GM19438 (cell line): ENCODE results near the gene ETHE1.

Experiments
- ATAC-seq: cut with Tn5 transposase; IDR thresholded peaks from one replicate; pipeline ENCODE4 v1.9.1; 2021; ENCODE audit warnings: low read depth; ENCODE audit not compliant: unreplicated experiment

Gene ETHE1

GRCh38 chr19:43498233-43498842 lies 28.7 kb downstream of the ETHE1 start:
- ATAC-seq: no peak

DNA sequence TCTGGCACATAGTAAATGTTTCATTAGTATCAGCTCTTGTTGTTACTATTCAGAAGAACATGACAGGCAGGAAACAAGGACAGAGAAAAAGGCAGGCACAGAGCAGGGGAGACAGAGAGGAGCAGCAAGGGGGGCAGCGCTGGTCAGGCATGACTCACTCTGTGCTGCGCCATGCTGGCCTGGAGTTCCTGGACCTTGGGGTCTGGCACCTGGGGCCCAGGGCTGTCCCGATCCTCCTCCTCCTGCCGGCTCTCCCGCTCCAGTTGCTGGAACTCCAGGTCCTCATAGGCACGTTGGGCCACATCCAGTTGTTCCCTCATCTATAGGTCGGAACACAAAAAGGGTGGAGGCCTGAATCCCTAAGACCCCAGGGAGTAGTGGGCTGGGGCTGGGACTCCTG lies 30.0 kb downstream of the ETHE1 start:
- ATAC-seq: no peak

DNA sequence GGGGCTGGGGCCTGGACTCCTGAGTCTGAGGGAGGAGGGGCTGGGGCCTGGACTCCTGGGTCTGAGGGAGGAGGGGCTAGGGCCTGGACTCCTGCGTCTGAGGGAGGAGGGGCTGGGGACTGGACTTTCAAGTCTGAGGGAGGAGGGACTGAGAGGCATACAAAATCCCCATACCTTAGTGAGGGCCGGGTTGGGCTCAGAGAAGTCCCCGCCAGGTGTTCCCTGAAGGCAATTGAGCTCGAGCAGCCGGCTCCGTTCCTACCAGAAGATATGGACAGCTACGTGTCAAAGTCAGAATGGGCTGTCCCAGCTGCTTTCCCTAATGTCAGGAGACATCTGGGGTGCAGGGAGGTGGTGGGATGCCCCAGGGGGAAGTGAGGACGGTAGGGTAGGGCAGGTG lies 31.9 kb downstream of the ETHE1 start:
- ATAC-seq: no peak

- ATAC-seq: no peak
Observed at GRCh38 chr19:43490759-43491158, 36.2 kb downstream of the ETHE1 start.

- no peak for ATAC-seq
Observed at GRCh38 chr19:43489979-43490599, 36.9 kb downstream of the ETHE1 start.

DNA sequence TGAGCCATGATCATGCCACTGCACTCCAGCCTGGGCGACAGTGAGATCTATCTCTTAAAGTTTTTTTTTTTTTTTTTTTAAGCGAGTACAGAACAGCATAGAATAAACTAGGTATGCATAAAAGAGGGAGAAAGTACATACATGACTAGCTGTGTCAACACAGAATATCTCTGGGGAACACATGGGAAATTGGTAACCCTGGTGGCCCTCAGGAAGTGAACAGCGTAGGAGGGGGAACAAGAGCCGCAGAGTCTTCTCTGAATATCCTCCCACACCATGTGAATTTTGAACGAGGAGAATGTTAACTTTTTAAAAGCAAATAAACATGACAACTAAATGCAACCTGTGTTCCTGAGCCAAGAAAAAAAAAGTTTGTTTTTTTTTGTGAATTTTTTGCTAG lies 37.7 kb downstream of the ETHE1 start:
- ATAC-seq: no peak

DNA sequence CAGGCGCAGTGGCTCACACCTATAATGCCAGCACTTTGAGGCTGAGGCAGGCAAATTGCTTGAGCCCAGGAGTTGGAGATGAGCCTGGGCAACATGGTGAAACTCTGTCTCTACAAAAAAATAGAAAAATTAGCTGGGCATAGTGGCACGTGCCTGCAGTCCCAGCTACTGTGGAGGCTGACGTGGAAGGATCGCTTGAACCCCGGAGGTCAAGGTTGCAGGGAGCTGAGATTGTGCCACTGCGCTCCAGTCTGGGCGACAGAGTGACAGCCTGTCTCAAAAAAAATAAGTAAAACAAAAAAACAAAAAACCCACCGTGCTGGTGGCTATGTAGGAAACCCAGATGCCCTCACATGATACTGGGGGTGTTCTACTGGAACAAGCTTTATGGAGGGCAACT lies 38.8 kb downstream of the ETHE1 start:
- no peak for ATAC-seq

DNA sequence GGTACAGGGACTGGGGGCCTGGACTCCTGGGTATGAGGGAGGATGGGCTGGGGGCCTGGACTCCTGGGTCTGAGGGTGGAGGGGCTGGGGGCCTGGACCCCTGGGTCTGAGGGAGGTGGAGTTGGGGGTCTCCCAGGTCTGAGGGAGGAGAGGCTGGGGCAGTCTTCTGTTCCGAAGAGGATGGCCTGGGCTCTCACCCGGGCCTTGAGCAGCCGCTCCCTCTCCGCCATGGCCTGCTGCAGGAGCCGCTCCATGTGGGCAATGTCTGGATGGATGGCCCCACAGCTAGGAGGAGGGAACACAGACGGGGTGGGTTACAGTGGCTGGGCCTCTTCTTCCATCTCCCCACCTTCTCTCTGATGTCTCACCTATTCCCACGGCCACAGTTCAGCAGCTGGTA lies 40.6 kb downstream of the ETHE1 start:
- ATAC-seq: no peak

DNA sequence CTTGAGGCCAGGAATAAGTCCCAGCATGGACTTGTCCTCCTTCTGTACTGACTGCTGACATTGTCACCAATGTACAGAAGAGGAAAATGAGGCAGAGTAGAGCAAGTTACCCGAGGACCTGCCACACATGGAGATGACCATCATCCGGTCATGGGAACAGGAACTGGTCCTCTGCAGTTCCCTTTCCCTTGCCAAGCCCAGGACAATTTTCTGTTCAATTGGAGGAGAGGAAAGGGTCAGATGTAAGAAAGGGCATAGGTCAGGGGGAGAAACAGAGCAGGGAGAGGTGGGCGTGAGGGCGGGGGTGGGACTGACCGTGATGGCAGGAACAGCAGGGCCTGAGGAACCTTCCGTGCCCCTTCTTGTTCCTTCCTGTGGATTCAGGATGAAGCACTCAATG lies 41.0 kb downstream of the ETHE1 start:
- no peak for ATAC-seq

GRCh38 chr19:43483281-43483680 lies 43.7 kb downstream of the ETHE1 start:
- no peak for ATAC-seq

DNA sequence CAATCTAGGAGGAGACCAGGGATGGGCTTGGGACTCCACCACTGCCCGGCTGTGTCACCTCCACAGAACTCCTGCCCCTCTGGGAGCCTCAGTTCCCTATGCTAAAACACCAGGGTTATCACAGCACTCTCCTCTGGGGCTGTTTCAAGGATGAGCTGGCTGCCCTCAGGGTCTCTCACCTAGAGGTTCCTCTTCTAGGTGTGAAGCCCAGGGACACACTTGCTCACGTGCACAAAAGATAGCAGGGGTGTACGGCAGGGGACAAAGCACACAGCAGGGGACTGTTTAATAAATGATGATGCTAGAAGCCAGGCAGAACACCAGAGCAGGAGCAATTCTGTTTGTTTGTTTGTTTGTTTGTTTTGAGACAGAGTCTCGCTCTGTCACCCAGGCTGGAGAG lies 44.8 kb downstream of the ETHE1 start:
- no peak for ATAC-seq

DNA sequence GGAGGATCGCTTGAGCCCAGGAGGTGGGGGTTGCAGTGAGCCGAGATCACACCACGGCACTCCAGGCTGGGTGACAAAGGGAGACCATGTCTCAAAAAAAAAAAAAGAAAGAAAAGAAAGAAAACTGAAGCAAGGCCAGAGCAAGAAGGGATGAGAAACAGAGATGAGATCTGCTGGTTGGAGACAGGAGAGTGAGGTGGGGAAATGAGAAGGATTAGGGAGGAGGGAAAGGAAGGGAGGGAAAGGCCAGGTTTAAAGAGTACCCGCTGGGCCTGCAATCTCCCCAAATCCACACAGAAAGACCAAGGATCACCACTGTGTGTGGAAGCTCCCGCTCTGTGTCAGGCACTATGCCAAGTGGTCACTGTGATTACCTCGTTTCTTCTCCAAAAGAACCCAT lies 45.3 kb downstream of the ETHE1 start:
- ATAC-seq: no peak

DNA sequence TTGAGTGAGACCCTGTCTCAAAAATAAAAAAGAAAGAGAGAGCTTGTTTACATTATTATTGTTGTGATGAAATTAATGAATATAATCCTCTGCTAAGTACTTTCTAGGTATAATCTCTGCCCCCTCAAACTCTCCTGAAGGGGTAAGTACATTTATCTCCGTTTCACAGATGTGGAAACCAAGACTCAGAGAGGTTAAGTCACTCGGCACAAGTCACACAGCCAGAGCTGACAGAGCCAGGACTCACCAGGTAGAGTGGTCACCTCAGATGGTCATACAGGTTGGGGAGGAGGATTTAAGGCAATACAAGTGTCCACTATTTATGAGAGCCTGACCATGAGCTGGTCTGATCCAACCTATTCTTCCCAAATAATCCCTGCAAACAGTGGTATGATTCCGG lies 46.4 kb downstream of the ETHE1 start:
- ATAC-seq: no peak

DNA sequence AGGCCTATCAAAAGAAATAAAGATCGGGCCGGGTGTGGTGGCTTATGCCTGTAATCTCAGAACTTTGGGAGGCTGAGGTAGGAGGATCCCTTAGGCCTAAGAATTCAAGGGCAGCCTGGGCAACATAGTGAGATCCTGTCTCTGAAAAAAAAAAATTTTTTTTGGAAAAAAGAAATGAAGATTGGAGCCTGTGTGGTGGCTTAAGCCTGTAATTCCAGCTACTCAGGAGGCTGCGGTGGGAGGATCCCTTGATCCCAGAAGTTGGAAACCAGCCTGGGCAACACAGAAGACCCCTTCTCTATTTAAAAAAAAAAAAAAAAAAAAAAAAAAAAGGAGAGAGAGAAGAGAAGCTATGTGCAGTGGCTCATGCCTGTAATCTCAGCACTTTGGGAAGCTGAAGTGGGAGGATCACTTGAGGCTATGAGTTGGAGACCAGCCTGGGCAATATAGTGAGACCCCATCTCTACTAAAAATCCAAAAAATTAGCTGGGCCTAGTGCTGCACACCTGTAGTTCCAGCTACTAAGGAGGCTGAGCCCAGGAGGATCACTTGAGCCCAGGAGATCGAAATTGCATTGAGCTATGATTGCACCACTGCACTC lies 46.9 kb downstream of the ETHE1 start:
- no peak for ATAC-seq

DNA sequence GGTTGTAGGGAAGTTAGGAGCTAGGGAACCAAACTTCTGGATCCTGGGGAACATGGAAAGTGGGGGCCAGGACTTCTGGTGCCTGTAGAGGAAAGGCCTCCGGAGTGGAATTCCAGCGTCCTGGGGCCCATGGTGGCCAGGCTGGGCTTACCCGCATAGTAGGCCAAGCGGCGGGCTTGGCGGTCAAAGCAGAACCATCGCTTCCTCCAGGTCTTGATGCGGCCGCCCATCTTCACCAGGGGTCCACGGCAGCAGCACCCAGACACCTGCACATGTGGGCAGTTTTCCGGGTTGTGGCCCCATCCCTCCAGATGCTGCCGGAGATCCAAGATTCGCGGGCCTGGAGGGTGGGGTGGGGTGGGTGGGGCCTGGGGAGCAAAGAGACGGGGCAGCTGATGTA lies 47.8 kb downstream of the ETHE1 start:
- ATAC-seq: no peak

- no peak for ATAC-seq
Observed at GRCh38 chr19:43478323-43478722, 48.7 kb downstream of the ETHE1 start.

DNA sequence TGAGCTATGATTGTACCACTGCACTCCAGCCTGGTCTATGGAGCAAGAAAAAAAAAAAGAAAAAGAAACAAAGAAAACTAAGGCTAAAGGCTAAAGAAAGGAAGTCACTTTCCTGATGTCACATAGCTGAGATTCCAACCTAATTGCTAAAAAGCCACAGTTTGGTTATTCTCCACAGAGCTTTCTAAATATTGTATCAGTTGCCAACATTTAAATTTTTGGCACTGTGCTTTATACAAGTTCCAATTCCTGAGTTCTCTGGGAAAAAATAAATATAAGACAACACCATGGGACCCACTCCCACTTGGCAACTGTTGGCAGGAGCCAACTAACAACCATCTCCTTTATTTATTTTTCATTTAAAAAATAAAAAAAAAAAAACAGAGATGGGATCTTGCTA lies 50.4 kb downstream of the ETHE1 start:
- ATAC-seq: no peak

- ATAC-seq: peak; percentile 73
Observed at GRCh38 chr19:43474986-43475705, 51.9 kb downstream of the ETHE1 start.

DNA sequence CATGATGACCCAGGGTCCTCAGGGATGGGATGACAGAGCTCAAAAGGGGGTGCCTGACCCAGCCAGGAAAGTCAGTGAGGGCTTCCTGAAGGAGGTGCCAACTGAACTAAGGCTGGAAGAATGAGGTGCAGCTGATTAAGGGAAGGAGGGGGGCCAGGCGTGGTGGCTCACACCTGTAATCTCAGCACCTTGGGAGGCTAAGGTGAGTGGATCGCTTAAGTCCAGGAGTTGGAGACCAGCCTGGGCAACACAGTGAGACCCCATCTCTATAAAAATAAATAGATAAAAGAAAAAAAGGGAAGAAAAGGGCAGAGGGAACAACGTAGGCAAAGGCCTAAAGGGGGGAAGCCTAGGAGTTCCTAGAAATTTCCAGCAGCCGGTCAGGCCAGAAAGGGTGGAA lies 52.5 kb downstream of the ETHE1 start:
- ATAC-seq: no peak

- no peak for ATAC-seq
Observed at GRCh38 chr19:43471091-43471490, 55.9 kb downstream of the ETHE1 start.

GRCh38 chr19:43470288-43470687 lies 56.7 kb downstream of the ETHE1 start:
- ATAC-seq: no peak

DNA sequence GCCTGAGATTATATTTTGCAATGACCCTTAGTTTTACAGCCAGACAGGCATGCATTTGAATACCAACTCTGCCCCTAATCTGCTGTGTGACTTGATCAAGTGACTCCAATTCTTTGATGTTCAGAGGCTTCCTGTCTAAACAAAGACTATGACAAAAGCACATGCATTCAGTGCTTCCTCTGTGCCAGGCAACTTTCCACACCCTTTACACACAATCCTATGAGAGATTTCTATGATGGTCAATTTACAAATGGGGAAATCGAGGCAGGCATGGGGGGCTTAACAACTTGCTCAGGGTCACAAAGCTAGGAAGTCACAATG lies 57.9 kb downstream of the ETHE1 start:
- ATAC-seq: no peak
